K562 (cell line): ENCODE data around the gene EEF2. TPM values are rescaled to one million over a fixed set of nuclear protein-coding genes. Genes with fewer than 3 reads are reported as not detected.

Experiments used
- ARID3A ChIP-seq: IDR thresholded peaks from 2 replicates; pipeline ENCODE4 v1.6.1; 2012; ENCODE audit warnings: low read depth, low read length, improper control_type of control experiment, borderline replicate concordance
- CEBPG ChIP-seq, 3 experiments: fragments of 200-800 bp in 1 of 3; sonication (Bioruptor generic) in 1 of 3; sonication (generic) in 1 of 3; formaldehyde crosslinking in 1 of 3; IDR thresholded peaks in 2 of 3; conservative IDR thresholded peaks in 1 of 3; 2 replicates each; pipeline versions ENCODE4 v1.6.1 to v1.8.0; 2016 to 2022; ENCODE audit warnings: missing compliant biosample characterization in 2 of 3, missing genetic modification characterization in 2 of 3, mild to moderate bottlenecking in 1 of 3, missing genetic modification reagents in 1 of 3
- FIP1L1 ChIP-seq: fragments of 200-400 bp; formaldehyde crosslinking; IDR thresholded peaks from 2 replicates; pipeline ENCODE4 v1.6.1; 2018; ENCODE audit warnings: mild to moderate bottlenecking, low read depth, low read length; ENCODE audit not compliant: poor library complexity, severe bottlenecking
- JUNB ChIP-seq: fragments of 450-650 bp; formaldehyde crosslinking; conservative IDR thresholded peaks from 2 replicates; pipeline ENCODE4 v1.4.0; 2020; ENCODE audit warnings: mild to moderate bottlenecking
- MEIS2 ChIP-seq: fragments of 450-650 bp; IDR thresholded peaks from 2 replicates; pipeline ENCODE4 v1.6.1; 2014; ENCODE audit warnings: mild to moderate bottlenecking; ENCODE audit not compliant: partially characterized antibody
- MXD1 ChIP-seq: fragments of 250-450 bp; sonication (Bioruptor Pico); IDR thresholded peaks from 2 replicates; pipeline ENCODE4 v1.8.0; 2021; ENCODE audit warnings: borderline replicate concordance, mild to moderate bottlenecking, moderate library complexity; ENCODE audit not compliant: poor library complexity, severe bottlenecking
- PHF20 ChIP-seq: fragments of 450-650 bp; IDR thresholded peaks from 2 replicates; pipeline ENCODE4 v1.6.1; 2018; ENCODE audit not compliant: partially characterized antibody
- PRDM10 ChIP-seq: fragments of 450-650 bp; IDR thresholded peaks from 2 replicates; pipeline ENCODE4 v1.6.1; 2018; ENCODE audit not compliant: partially characterized antibody
- PTBP1 ChIP-seq: fragments of 200-400 bp; formaldehyde crosslinking; IDR thresholded peaks from 2 replicates; pipeline ENCODE4 v1.6.1; 2017; ENCODE audit warnings: low read depth, low read length
- ZBTB43 ChIP-seq: sonication (generic); formaldehyde crosslinking; IDR thresholded peaks from 2 replicates; pipeline ENCODE4 v1.8.0; 2023; ENCODE audit warnings: mild to moderate bottlenecking, missing genetic modification reagents
- ZBTB8A ChIP-seq: fragments of 450-650 bp; IDR thresholded peaks from 2 replicates; pipeline ENCODE4 v1.6.1; 2018; ENCODE audit warnings: mild to moderate bottlenecking, moderate library complexity; ENCODE audit not compliant: partially characterized antibody
- ZNF143 ChIP-seq: sonication (generic); formaldehyde crosslinking; IDR thresholded peaks from 2 replicates; pipeline ENCODE4 v1.9.0; 2022; ENCODE audit warnings: mild to moderate bottlenecking, missing genetic modification reagents
- ZNF280B ChIP-seq: fragments of 250-450 bp; sonication (Bioruptor Pico); IDR thresholded peaks from 2 replicates; pipeline ENCODE4 v1.5.1; 2021; ENCODE audit warnings: mild to moderate bottlenecking
- ZNF668 ChIP-seq: fragments of 250-450 bp; sonication (Bioruptor Pico); IDR thresholded peaks from 2 replicates; pipeline ENCODE4 v1.8.0; 2022; ENCODE audit warnings: mild to moderate bottlenecking, inconsistent platforms
- polyA plus RNA-seq, 8 experiments: library from polyadenylated mRNA; depleted of rRNA in 4 of 8; stranded (reverse) in 5 of 8; unstranded in 3 of 8; fragments of >200 nt; fragmentation: Nextera tagmentation in 2 of 8; fragmentation: Illumina TruSeq in 1 of 8; extraction: Ambion mirVana in 2 of 8; extraction: Trizol in 1 of 8; gene quantifications; 2 replicates each; pipeline versions ENCODE4 v1.2.1 to v1.2.3, GENCODE V29; 2011 to 2014; ENCODE audit warnings: inconsistent platforms in 1 of 8, missing spikeins in 1 of 8
- total RNA-seq, 7 experiments: library from RNA; depleted of rRNA in 6 of 7; stranded (reverse); fragments of >200 nt in 6 of 7; fragmentation: Illumina TruSeq in 2 of 7; extraction: Trizol in 2 of 7; gene quantifications; 2 replicates each; pipeline versions ENCODE4 v1.2.1 to v1.2.3, GENCODE V29; 2011 to 2021; ENCODE audit warnings: low replicate concordance in 1 of 7

The EEF2 gene
- total and polyA plus RNA-seq, 9 of the 15 experiments (the other 6 are each of a cell fraction or from before 2014, with no cell fraction given) = 372 to 3,003 (median 1,453) TPM

- TF ChIP-seq PRDM10 (peak; percentile 31), MXD1 (CRISPR knock-in tag) (peak; percentile 44), PHF20 (peak; percentile 83), ZNF143 (CRISPR knock-in tag) (no peak; the same call in 1 of the 2 replicates), FIP1L1 (peak; percentile 99), JUNB (no peak), ZBTB8A (no peak), MEIS2 (peak; percentile 84), CEBPG (CRISPR knock-in tag; IDR thresholded peaks at IDR 0.05) (no peak), CEBPG (tag; conservative IDR thresholded peaks at IDR 0.05 in 1 of 2, IDR thresholded peaks at IDR 0.05 in 1 of 2) (no peak), ZNF280B (CRISPR knock-in tag) (no peak), PTBP1 (no peak), ZBTB43 (CRISPR knock-in tag) (peak; percentile 86; the same call in 1 of the 2 replicates), ARID3A (no peak), ZNF668 (peak; percentile 43; the same call in 1 of the 2 replicates)
Observed at GRCh38 chr19:3984908-3985642, at the start of gene EEF2 (continued).
